Nephron (organoid): ENCODE measurements around the gene RAI14.
A peak's percentile ranks its signal among the peaks of the same experiment; 100 is the strongest.

Source experiments
- H3K27ac Mint-ChIP-seq, 3 experiments: 2 replicates each; pipeline ENCODE4 v1.8.0; 2020; ENCODE audit warnings: mixed read lengths in 3 of 3, mild to moderate bottlenecking in 2 of 3, moderate library complexity in 1 of 3
- H3K27me3 Mint-ChIP-seq: 2 replicates; pipeline ENCODE4 v1.8.0; 2021; ENCODE audit warnings: low read depth, mild to moderate bottlenecking, moderate library complexity, mixed read lengths
- H3K36me3 Mint-ChIP-seq: 2 replicates; pipeline ENCODE4 v1.8.0; 2020; ENCODE audit warnings: low read depth, mixed read lengths
- H3K4me1 Mint-ChIP-seq: 2 replicates; pipeline ENCODE4 v1.8.0; 2020; ENCODE audit warnings: mixed read lengths
- H3K4me3 Mint-ChIP-seq, 3 experiments: 2 replicates each; pipeline ENCODE4 v1.8.0; 2020; ENCODE audit warnings: mild to moderate bottlenecking in 3 of 3, mixed read lengths in 3 of 3, moderate library complexity in 2 of 3
- H3K9me3 Mint-ChIP-seq: 2 replicates; pipeline ENCODE4 v1.8.0; 2020; ENCODE audit warnings: mixed read lengths
- CTCF ChIP-seq, 3 experiments: fragments of 200-600 bp; sonication (generic); IDR thresholded peaks; one replicate each; pipeline ENCODE4 v1.5.0; 2021; ENCODE audit warnings: antibody characterized with exemption in 3 of 3; ENCODE audit not compliant: unreplicated experiment in 3 of 3

RAI14 gene

GRCh38 chr5:34858790-34859189 lies 202.7 kb downstream of the RAI14 start:
- no peaks in the 10 kb centered on the region for H3K36me3 Mint-ChIP-seq
- H3K27ac Mint-ChIP-seq: no peak overlapping the region
- H3K4me3 Mint-ChIP-seq: no peak overlapping the region
- TF ChIP-seq CTCF (IDR thresholded peaks at IDR 0.05; ENCODE audit: unreplicated experiment in 3 of 3): no peak
- H3K9me3 Mint-ChIP-seq: no peaks in the 10 kb centered on the region
- H3K4me1 Mint-ChIP-seq: peaks cover 29% of the 10 kb centered on the region
- H3K27me3 Mint-ChIP-seq: peaks cover 4% of the 10 kb centered on the region

GRCh38 chr5:34859253-34859652 lies 203.1 kb downstream of the RAI14 start:
- peaks cover 4% of the 10 kb centered on the region for H3K27me3 Mint-ChIP-seq
- H3K36me3 Mint-ChIP-seq: no peaks in the 10 kb centered on the region
- H3K9me3 Mint-ChIP-seq: no peaks in the 10 kb centered on the region
- no peak for TF ChIP-seq CTCF (IDR thresholded peaks at IDR 0.05; ENCODE audit: unreplicated experiment in 3 of 3)
- peaks cover 31% of the 10 kb centered on the region for H3K4me1 Mint-ChIP-seq
- no peak overlapping the region for H3K27ac Mint-ChIP-seq
- H3K4me3 Mint-ChIP-seq: no peak overlapping the region

GRCh38 chr5:34863946-34864345 lies 207.8 kb downstream of the RAI14 start:
- H3K4me3 Mint-ChIP-seq: no peak overlapping the region
- no peak for TF ChIP-seq CTCF (IDR thresholded peaks at IDR 0.05; ENCODE audit: unreplicated experiment in 3 of 3)
- H3K27me3 Mint-ChIP-seq: peaks cover 4% of the 10 kb centered on the region
- peaks cover 36% of the 10 kb centered on the region for H3K4me1 Mint-ChIP-seq
- H3K27ac Mint-ChIP-seq: peak overlapping the region; percentile 30 to 43 (median 33)
- no peaks in the 10 kb centered on the region for H3K36me3 Mint-ChIP-seq
- H3K9me3 Mint-ChIP-seq: no peaks in the 10 kb centered on the region

- peaks cover 2% of the 10 kb centered on the region for H3K27me3 Mint-ChIP-seq
- peak overlapping the region; percentile 12 to 66 (median 43) for H3K27ac Mint-ChIP-seq
- H3K4me1 Mint-ChIP-seq: peaks cover 36% of the 10 kb centered on the region
- H3K4me3 Mint-ChIP-seq: no peak overlapping the region
- no peaks in the 10 kb centered on the region for H3K9me3 Mint-ChIP-seq
- TF ChIP-seq CTCF (IDR thresholded peaks at IDR 0.05; ENCODE audit: unreplicated experiment in 3 of 3): no peak
- no peaks in the 10 kb centered on the region for H3K36me3 Mint-ChIP-seq
Measured at GRCh38 chr5:34865091-34865490, 209.0 kb downstream of the RAI14 start.

GRCh38 chr5:34866989-34867471 lies 210.9 kb downstream of the RAI14 start:
- H3K27me3 Mint-ChIP-seq: no peaks in the 10 kb centered on the region
- H3K4me1 Mint-ChIP-seq: peaks cover 35% of the 10 kb centered on the region
- no peaks in the 10 kb centered on the region for H3K9me3 Mint-ChIP-seq
- H3K36me3 Mint-ChIP-seq: peaks cover 6% of the 10 kb centered on the region
- no peak for TF ChIP-seq CTCF (IDR thresholded peaks at IDR 0.05; ENCODE audit: unreplicated experiment in 3 of 3)
- no peak overlapping the region for H3K27ac Mint-ChIP-seq
- no peak overlapping the region for H3K4me3 Mint-ChIP-seq

GRCh38 chr5:34867660-34868059 lies 211.5 kb downstream of the RAI14 start:
- H3K27ac Mint-ChIP-seq: no peak overlapping the region
- H3K27me3 Mint-ChIP-seq: no peaks in the 10 kb centered on the region
- no peak for TF ChIP-seq CTCF (IDR thresholded peaks at IDR 0.05; ENCODE audit: unreplicated experiment in 3 of 3)
- H3K9me3 Mint-ChIP-seq: no peaks in the 10 kb centered on the region
- H3K36me3 Mint-ChIP-seq: peaks cover 6% of the 10 kb centered on the region
- H3K4me3 Mint-ChIP-seq: no peak overlapping the region
- peaks cover 31% of the 10 kb centered on the region for H3K4me1 Mint-ChIP-seq
